ENCODE data around the gene SYNDIG1. TPM values are rescaled to one million over a fixed set of nuclear protein-coding genes. Genes with fewer than 3 reads are reported as not detected.

The SYNDIG1 gene
- total RNA-seq, 1 donor = 2.2 TPM

GRCh38 chr20:24704899-24705298 lies 235.5 kb downstream of the SYNDIG1 start:
- no peaks in the 10 kb centered on the region for H4K20me1 ChIP-seq (ENCODE audit: insufficient read depth, low read length)

GRCh38 chr20:24705486-24705885 lies 236.1 kb downstream of the SYNDIG1 start:
- DNase-seq (ENCODE audit: insufficient read length, low spot score, missing footprints) = no peak
- TF ChIP-seq, protein P1, sequence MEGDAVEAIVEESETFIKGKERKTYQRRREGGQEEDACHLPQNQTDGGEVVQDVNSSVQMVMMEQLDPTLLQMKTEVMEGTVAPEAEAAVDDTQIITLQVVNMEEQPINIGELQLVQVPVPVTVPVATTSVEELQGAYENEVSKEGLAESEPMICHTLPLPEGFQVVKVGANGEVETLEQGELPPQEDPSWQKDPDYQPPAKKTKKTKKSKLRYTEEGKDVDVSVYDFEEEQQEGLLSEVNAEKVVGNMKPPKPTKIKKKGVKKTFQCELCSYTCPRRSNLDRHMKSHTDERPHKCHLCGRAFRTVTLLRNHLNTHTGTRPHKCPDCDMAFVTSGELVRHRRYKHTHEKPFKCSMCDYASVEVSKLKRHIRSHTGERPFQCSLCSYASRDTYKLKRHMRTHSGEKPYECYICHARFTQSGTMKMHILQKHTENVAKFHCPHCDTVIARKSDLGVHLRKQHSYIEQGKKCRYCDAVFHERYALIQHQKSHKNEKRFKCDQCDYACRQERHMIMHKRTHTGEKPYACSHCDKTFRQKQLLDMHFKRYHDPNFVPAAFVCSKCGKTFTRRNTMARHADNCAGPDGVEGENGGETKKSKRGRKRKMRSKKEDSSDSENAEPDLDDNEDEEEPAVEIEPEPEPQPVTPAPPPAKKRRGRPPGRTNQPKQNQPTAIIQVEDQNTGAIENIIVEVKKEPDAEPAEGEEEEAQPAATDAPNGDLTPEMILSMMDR (IDR thresholded peaks at IDR 0.05; ENCODE audit: extremely low read depth, low read depth, low read length) = peak; percentile 36
- H2AFZ ChIP-seq (ENCODE audit: low read length) = no peak overlapping the region

More at GRCh38 chr20:24704899-24705298, 235.5 kb downstream of the SYNDIG1 start:
- Histone ChIP-seq H3K4me1 (ENCODE audit: insufficient read depth, low read length) (no peaks in the 10 kb centered on the region), H3K79me2 (ENCODE audit: insufficient read depth, low read length) (no peaks in the 10 kb centered on the region), H3K4me3 (ENCODE audit: insufficient read depth, low read length) (no peak overlapping the region), H3K36me3 (ENCODE audit: insufficient read depth, low read length) (no peaks in the 10 kb centered on the region), H3K4me2 (ENCODE audit: insufficient read depth, low read length) (no peak overlapping the region), H3K9me3 (ENCODE audit: low read depth, low read length) (no peaks in the 10 kb centered on the region), H3K27me3 (ENCODE audit: insufficient read depth, low read length) (no peaks in the 10 kb centered on the region), H3K27ac (ENCODE audit: low read depth, low read length) (no peak overlapping the region), H2AFZ (ENCODE audit: low read length) (no peak overlapping the region)
- no peak for DNase-seq (ENCODE audit: insufficient read length, low spot score, missing footprints)
- TF ChIP-seq, protein P1 (IDR thresholded peaks at IDR 0.05; ENCODE audit: extremely low read depth, low read depth, low read length) = no peak

GRCh38 chr20:24708411-24709295 lies 239.2 kb downstream of the SYNDIG1 start:
- TF ChIP-seq, protein P1 (IDR thresholded peaks at IDR 0.05; ENCODE audit: extremely low read depth, low read depth, low read length) = no peak
- Histone ChIP-seq H3K4me3 (ENCODE audit: insufficient read depth, low read length) (no peak overlapping the region), H3K9me3 (ENCODE audit: low read depth, low read length) (no peaks in the 10 kb centered on the region), H2AFZ (ENCODE audit: low read length) (no peak overlapping the region), H3K79me2 (ENCODE audit: insufficient read depth, low read length) (no peaks in the 10 kb centered on the region), H4K20me1 (ENCODE audit: insufficient read depth, low read length) (no peaks in the 10 kb centered on the region), H3K36me3 (ENCODE audit: insufficient read depth, low read length) (no peaks in the 10 kb centered on the region), H3K27me3 (ENCODE audit: insufficient read depth, low read length) (no peaks in the 10 kb centered on the region), H3K27ac (ENCODE audit: low read depth, low read length) (no peak overlapping the region), H3K4me2 (ENCODE audit: insufficient read depth, low read length) (no peak overlapping the region), H3K4me1 (ENCODE audit: insufficient read depth, low read length) (no peaks in the 10 kb centered on the region)
- DNase-seq (ENCODE audit: insufficient read length, low spot score, missing footprints) = no peak

More at GRCh38 chr20:24705486-24705885, 236.1 kb downstream of the SYNDIG1 start:
- H3K27me3 ChIP-seq (ENCODE audit: insufficient read depth, low read length) = no peaks in the 10 kb centered on the region
- H3K4me3 ChIP-seq (ENCODE audit: insufficient read depth, low read length) = no peak overlapping the region
- no peaks in the 10 kb centered on the region for H3K9me3 ChIP-seq (ENCODE audit: low read depth, low read length)
- H3K36me3 ChIP-seq (ENCODE audit: insufficient read depth, low read length) = no peaks in the 10 kb centered on the region
- no peak overlapping the region for H3K27ac ChIP-seq (ENCODE audit: low read depth, low read length)
- H3K4me1 ChIP-seq (ENCODE audit: insufficient read depth, low read length) = no peaks in the 10 kb centered on the region
- no peaks in the 10 kb centered on the region for H4K20me1 ChIP-seq (ENCODE audit: insufficient read depth, low read length)
- H3K4me2 ChIP-seq (ENCODE audit: insufficient read depth, low read length) = no peak overlapping the region
- no peaks in the 10 kb centered on the region for H3K79me2 ChIP-seq (ENCODE audit: insufficient read depth, low read length)
